Endothelial cell of umbilical vein (primary cell): Measurements from ENCODE around the gene NTF4.
A peak's percentile ranks its signal among the peaks of the same experiment; 100 is the strongest.

Experiments
- EZH2 ChIP-seq: IDR thresholded peaks from 2 replicates; pipeline ENCODE4 v1.6.1; 2012; ENCODE audit warnings: borderline replicate concordance, low read depth, mild to moderate bottlenecking, moderate library complexity, low read length, inconsistent platforms; ENCODE audit not compliant: severe bottlenecking
- FOS ChIP-seq: IDR thresholded peaks from 2 replicates; pipeline ENCODE4 v1.6.1; 2011; ENCODE audit warnings: mild to moderate bottlenecking, low read length, moderate library complexity, borderline replicate concordance; ENCODE audit not compliant: insufficient read depth
- GATA2 ChIP-seq: IDR thresholded peaks from 2 replicates; pipeline ENCODE4 v1.7.0; 2011; ENCODE audit warnings: low read depth, mild to moderate bottlenecking, moderate library complexity, mixed read lengths, low read length; ENCODE audit not compliant: insufficient read length, insufficient read depth
- JUN ChIP-seq: IDR thresholded peaks from 2 replicates; pipeline ENCODE4 v1.6.1; 2011; ENCODE audit warnings: borderline replicate concordance, low read depth; ENCODE audit not compliant: insufficient read length, insufficient read depth
- MYC ChIP-seq: IDR thresholded peaks from one replicate; pipeline ENCODE4 v1.6.1; 2011; ENCODE audit warnings: mild to moderate bottlenecking, low read depth, low read length
- POLR2A ChIP-seq: IDR thresholded peaks from 2 replicates; pipeline ENCODE4 v1.6.1; 2012; ENCODE audit warnings: low read depth, mild to moderate bottlenecking, control low read depth, low read length
- POLR2AphosphoS5 ChIP-seq: IDR thresholded peaks from 2 replicates; pipeline ENCODE4 v1.6.1; 2012; ENCODE audit warnings: low read depth, mild to moderate bottlenecking, control low read depth, low read length, moderate library complexity; ENCODE audit not compliant: insufficient read depth
- TF ChIP-seq, protein P1 (sequence below), 2 donors: IDR thresholded peaks; 1 replicate in 1 of 2; 2 replicates in 1 of 2; pipeline ENCODE4 v1.5.1; 2011; ENCODE audit warnings: low read length in 2 of 2, mild to moderate bottlenecking in 2 of 2, moderate library complexity in 2 of 2, control low read depth in 1 of 2, inconsistent platforms in 1 of 2, low read depth in 1 of 2; ENCODE audit not compliant: insufficient read depth in 1 of 2; ENCODE audit errors: extremely low read depth in 1 of 2
- TF ChIP-seq, protein P2 (sequence below): IDR thresholded peaks from 2 replicates; pipeline ENCODE4 v1.6.1; 2011; ENCODE audit not compliant: insufficient read depth, insufficient read length

DNA sequence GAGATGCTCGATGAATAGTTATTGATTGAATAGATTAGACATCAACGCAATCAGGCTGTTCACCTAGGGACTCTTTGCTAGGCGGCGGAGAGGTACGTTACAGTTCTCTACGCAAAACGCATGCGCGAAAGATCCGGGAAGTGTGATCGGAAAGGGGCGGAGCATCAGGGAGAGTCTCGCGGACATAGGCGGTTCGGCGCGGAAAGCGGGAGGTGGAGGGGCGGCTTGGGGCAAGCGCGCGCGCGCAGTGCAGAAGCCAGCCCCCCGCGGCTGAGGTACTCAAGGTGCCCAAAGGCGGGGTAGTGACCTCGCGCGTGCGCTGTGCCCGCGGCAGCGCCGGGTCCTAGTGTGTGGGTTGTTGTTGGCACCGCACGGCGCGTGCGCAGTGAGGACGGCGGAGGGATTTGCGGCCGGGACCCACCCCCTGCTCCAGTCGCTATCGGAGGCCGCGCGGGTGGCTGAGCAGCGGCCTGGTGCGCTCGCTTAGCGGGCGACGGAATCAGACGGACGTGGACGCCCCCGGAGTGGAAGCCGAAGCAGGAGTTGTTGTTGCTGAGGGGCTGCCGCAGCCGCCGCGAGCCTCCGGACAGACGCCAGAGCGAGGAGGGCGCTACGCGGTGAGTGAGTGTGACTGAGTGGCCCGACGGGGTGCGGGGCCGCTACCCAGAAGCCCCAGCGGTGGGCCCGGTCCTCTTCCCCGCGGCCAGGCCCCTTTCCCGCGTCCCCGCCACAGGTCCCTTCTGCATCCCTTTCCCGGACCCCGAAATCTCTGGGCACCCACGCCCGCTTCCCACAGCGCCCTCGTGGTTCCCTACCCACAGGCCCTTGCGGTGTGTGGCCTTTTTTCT is 20.6 kb upstream of the NTF4 start, which contains the start of gene SNRNP70:
- TF ChIP-seq POLR2A (peak; percentile 95), POLR2AphosphoS5 (peak; percentile 97), EZH2 (no peak), JUN (no peak), FOS (no peak), MYC (peak; percentile 22), GATA2 (no peak)
- TF ChIP-seq, protein P1, sequence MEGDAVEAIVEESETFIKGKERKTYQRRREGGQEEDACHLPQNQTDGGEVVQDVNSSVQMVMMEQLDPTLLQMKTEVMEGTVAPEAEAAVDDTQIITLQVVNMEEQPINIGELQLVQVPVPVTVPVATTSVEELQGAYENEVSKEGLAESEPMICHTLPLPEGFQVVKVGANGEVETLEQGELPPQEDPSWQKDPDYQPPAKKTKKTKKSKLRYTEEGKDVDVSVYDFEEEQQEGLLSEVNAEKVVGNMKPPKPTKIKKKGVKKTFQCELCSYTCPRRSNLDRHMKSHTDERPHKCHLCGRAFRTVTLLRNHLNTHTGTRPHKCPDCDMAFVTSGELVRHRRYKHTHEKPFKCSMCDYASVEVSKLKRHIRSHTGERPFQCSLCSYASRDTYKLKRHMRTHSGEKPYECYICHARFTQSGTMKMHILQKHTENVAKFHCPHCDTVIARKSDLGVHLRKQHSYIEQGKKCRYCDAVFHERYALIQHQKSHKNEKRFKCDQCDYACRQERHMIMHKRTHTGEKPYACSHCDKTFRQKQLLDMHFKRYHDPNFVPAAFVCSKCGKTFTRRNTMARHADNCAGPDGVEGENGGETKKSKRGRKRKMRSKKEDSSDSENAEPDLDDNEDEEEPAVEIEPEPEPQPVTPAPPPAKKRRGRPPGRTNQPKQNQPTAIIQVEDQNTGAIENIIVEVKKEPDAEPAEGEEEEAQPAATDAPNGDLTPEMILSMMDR (IDR thresholded peaks at IDR 0.05; ENCODE audit: extremely low read depth in 1 of 2, insufficient read depth in 1 of 2, low read depth in 1 of 2, low read length in 2 of 2): no peak
- TF ChIP-seq, protein P2, sequence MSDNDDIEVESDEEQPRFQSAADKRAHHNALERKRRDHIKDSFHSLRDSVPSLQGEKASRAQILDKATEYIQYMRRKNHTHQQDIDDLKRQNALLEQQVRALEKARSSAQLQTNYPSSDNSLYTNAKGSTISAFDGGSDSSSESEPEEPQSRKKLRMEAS: no peak
